HepG2 (cell line): ENCODE results near the gene CRHR1. TPM values are rescaled to one million over a fixed set of nuclear protein-coding genes. Genes with fewer than 3 reads are reported as not detected.
"Not testable (repeated sequence)": the region's sequence is repeated elsewhere in the genome, so short reads cannot be mapped to it uniquely, and the experiment has no call there.

Experiments used
- ATAC-seq: fragments of 200-7000 bp; cut with Tn5 transposase; 3 replicates; pipeline ENCODE4 v1.9.1; 2020; ENCODE audit warnings: mild to moderate bottlenecking, moderate library complexity
- BruUV-seq: library from RNA; stranded (reverse); fragments of 400-500 nt; replicated peaks from 2 replicates; lab custom pipeline; 2021; lab: Mats Ljungman, UMichigan
- CTCF ChIA-PET: fragments of 300-600 bp; formaldehyde crosslinking; extraction: SDS; loops from one replicate; lab custom pipeline; 2021; ENCODE audit warnings: low total read pairs, inconsistent platforms, low intra/inter-chr PET ratio; lab: Yijun Ruan, JAX
- POLR2A ChIA-PET: fragments of 350-600 bp; sonication (Branson Sonifier 250); formaldehyde crosslinking; loops from one replicate; lab custom pipeline; 2020; ENCODE audit warnings: antibody characterized with exemption, inconsistent platforms; lab: Yijun Ruan, JAX
- DNase-seq: peaks from one replicate; pipeline ENCODE4 v3.0.0-alpha.2; 2015; ENCODE audit warnings: low spot score
- FAIRE-seq: peaks from 3 replicates; lab custom pipeline; 2011; peaks lifted over from hg19 to GRCh38; lab: Jason Lieb, UNC
- H2AFZ ChIP-seq: one replicate; pipeline ENCODE4 v1.6.1; 2011; ENCODE audit warnings: low read length, inconsistent platforms
- H3K27ac ChIP-seq: fragments of 300-600 bp; 3 replicates; pipeline ENCODE4 v1.8.0; 2011; ENCODE audit warnings: mixed run types, mild to moderate bottlenecking, mixed read lengths, low read length, inconsistent platforms; ENCODE audit not compliant: insufficient read depth; ENCODE audit errors: extremely low read length
- H3K27me3 ChIP-seq, 2 experiments: fragments of 200-600 bp in 1 of 2; 2 replicates in 1 of 2; 3 replicates in 1 of 2; pipeline versions ENCODE4 v1.6.0 to v1.8.0; 2011; ENCODE audit warnings: low read length in 2 of 2, mild to moderate bottlenecking in 2 of 2, moderate library complexity in 2 of 2, inconsistent platforms in 1 of 2; ENCODE audit not compliant: insufficient read depth in 2 of 2, control insufficient read depth in 1 of 2
- H3K36me3 ChIP-seq, 2 experiments: fragments of 200-600 bp in 1 of 2; replicated peaks in 1 of 2; 2 replicates in 1 of 2; 3 replicates in 1 of 2; pipeline versions ENCODE4 v1.5.1 to v1.8.0; 2011; ENCODE audit warnings: low read length in 2 of 2, inconsistent platforms in 1 of 2; ENCODE audit not compliant: insufficient read depth in 2 of 2, control insufficient read depth in 1 of 2
- H3K4me1 ChIP-seq: 2 replicates; pipeline ENCODE4 v1.5.1; 2012; ENCODE audit warnings: low read length, inconsistent platforms; ENCODE audit not compliant: insufficient read depth
- H3K4me2 ChIP-seq: 2 replicates; pipeline ENCODE4 v1.6.0; 2011; ENCODE audit warnings: low read depth, low read length, inconsistent platforms
- H3K4me3 ChIP-seq, 3 experiments: fragments of 200-600 bp in 1 of 3; sonication (generic), shearing (Covaris generic) in 1 of 3; replicated peaks in 1 of 3; 2 replicates each; pipeline ENCODE4 v1.5.1; 2011 to 2016; ENCODE audit warnings: low read length in 3 of 3, inconsistent platforms in 2 of 3, low read depth in 2 of 3, mild to moderate bottlenecking in 2 of 3, control low read depth in 1 of 3, mixed read lengths in 1 of 3; ENCODE audit not compliant: insufficient read depth in 1 of 3
- H3K79me2 ChIP-seq: one replicate; pipeline ENCODE4 v1.6.1; 2011; ENCODE audit warnings: low read length, inconsistent platforms; ENCODE audit not compliant: insufficient read depth
- H3K9ac ChIP-seq: 2 replicates; pipeline ENCODE4 v1.6.0; 2011; ENCODE audit warnings: mild to moderate bottlenecking, low read depth, low read length, inconsistent platforms; ENCODE audit not compliant: insufficient read depth
- H3K9me3 ChIP-seq: 2 replicates; pipeline ENCODE4 v1.5.1; 2012; ENCODE audit warnings: mild to moderate bottlenecking, low read length
- H4K20me1 ChIP-seq: 2 replicates; pipeline ENCODE4 v1.6.0; 2011; ENCODE audit warnings: inconsistent platforms, mild to moderate bottlenecking, low read length, moderate library complexity; ENCODE audit not compliant: insufficient read depth
- CSRNP1 ChIP-seq: sonication (generic); formaldehyde crosslinking; IDR thresholded peaks from 2 replicates; pipeline ENCODE4 v1.8.1; 2023; ENCODE audit warnings: mild to moderate bottlenecking, missing genetic modification reagents
- JUNB ChIP-seq: sonication (generic); formaldehyde crosslinking; IDR thresholded peaks from 2 replicates; pipeline ENCODE4 v1.8.0; 2022; ENCODE audit warnings: missing genetic modification reagents, mild to moderate bottlenecking, borderline replicate concordance
- MAFF ChIP-seq: IDR thresholded peaks from 2 replicates; pipeline ENCODE4 v1.6.1; 2011; ENCODE audit warnings: low read depth, low read length, improper control_type of control experiment
- MAFK ChIP-seq, 2 experiments: IDR thresholded peaks in 1 of 2; conservative IDR thresholded peaks in 1 of 2; 2 replicates each; pipeline ENCODE4 v1.6.1; 2011; ENCODE audit warnings: improper control_type of control experiment in 2 of 2, low read length in 2 of 2
- PHF8 ChIP-seq: sonication (generic); formaldehyde crosslinking; IDR thresholded peaks from 2 replicates; pipeline ENCODE4 v1.5.0; 2020; ENCODE audit warnings: missing genetic modification reagents
- POLR2G ChIP-seq: fragments of 200-400 bp; formaldehyde crosslinking; IDR thresholded peaks from 2 replicates; pipeline ENCODE4 v1.6.1; 2018; ENCODE audit warnings: mild to moderate bottlenecking, low read depth, low read length, moderate library complexity
- RELA ChIP-seq: sonication (generic); formaldehyde crosslinking; IDR thresholded peaks from 2 replicates; pipeline ENCODE4 v1.4.0; 2020; ENCODE audit warnings: missing genetic modification reagents
- THRA ChIP-seq: sonication (generic); formaldehyde crosslinking; IDR thresholded peaks from 2 replicates; pipeline ENCODE4 v1.4.0; 2020; ENCODE audit warnings: missing genetic modification reagents, borderline replicate concordance
- ZNF292 ChIP-seq: sonication (generic); formaldehyde crosslinking; IDR thresholded peaks from 2 replicates; pipeline ENCODE4 v1.8.1; 2022; ENCODE audit warnings: mild to moderate bottlenecking, low read depth, missing genetic modification reagents, borderline replicate concordance
- ZNF460 ChIP-seq: sonication (generic); formaldehyde crosslinking; IDR thresholded peaks from 2 replicates; pipeline ENCODE4 v1.5.1; 2020; ENCODE audit warnings: missing genetic modification reagents, mild to moderate bottlenecking, borderline replicate concordance
- ZNF557 ChIP-seq: sonication (generic); formaldehyde crosslinking; IDR thresholded peaks from 2 replicates; pipeline ENCODE4 v1.4.0; 2020; ENCODE audit warnings: missing genetic modification reagents
- ZNF720 ChIP-seq: sonication (generic); formaldehyde crosslinking; IDR thresholded peaks from 2 replicates; pipeline ENCODE4 v1.4.0; 2020; ENCODE audit warnings: missing genetic modification reagents
- ZNF761 ChIP-seq: sonication (generic); formaldehyde crosslinking; conservative IDR thresholded peaks from 2 replicates; pipeline ENCODE4 v1.4.0; 2020; ENCODE audit warnings: mild to moderate bottlenecking, missing genetic modification reagents
- ZNF841 ChIP-seq: sonication (generic); formaldehyde crosslinking; IDR thresholded peaks from 2 replicates; pipeline ENCODE4 v1.8.1; 2023; ENCODE audit warnings: missing genetic modification reagents, borderline replicate concordance
- WGBS: methylation state at CpG from one replicate; pipeline ENCODE4 v1.1.6; 2017; ENCODE audit warnings: low lambda C conversion rate; 5-methylcytosine and 5-hydroxymethylcytosine counted together
- in situ Hi-C: cut with HindIII; loops from 2 replicates; pipeline ENCODE4 v1.10.0; 2017; ENCODE audit warnings: low pct_unique_long_range_greater_than_20kb; ENCODE audit not compliant: extremely low pct_ligation_motif_present
- intact Hi-C: fragments of 100-400 bp; cut with micrococcal nuclease; formaldehyde crosslinking; loops from one replicate; pipeline ENCODE4 v1.10.0; 2022; ENCODE audit not compliant: unreplicated experiment
- polyA plus RNA-seq, 8 experiments: library from polyadenylated mRNA; depleted of rRNA in 3 of 8; stranded (reverse) in 7 of 8; unstranded in 1 of 8; fragments of >200 nt; fragmentation: Illumina TruSeq in 4 of 8; extraction: Trizol in 4 of 8; gene quantifications; 2 replicates each; pipeline versions ENCODE4 v1.2.1 to v1.2.3, GENCODE V29; 2011 to 2016; ENCODE audit warnings: low read depth in 4 of 8, missing spikeins in 1 of 8, mixed read lengths in 1 of 8; ENCODE audit not compliant: insufficient read depth in 1 of 8
- total RNA-seq, 5 experiments: library from RNA; depleted of rRNA; stranded (reverse); fragments of >200 nt; fragmentation: Illumina TruSeq; extraction: Trizol; gene quantifications; 2 replicates each; pipeline ENCODE4 v1.2.3, GENCODE V29; 2016; ENCODE audit warnings: low read depth in 1 of 5

CRHR1 gene
- total and polyA plus RNA-seq, 2 of the 13 experiments (the other 11 are each of a cell fraction or from before 2014, with no cell fraction given): not detected

GRCh38 chr17:45861165-45861564, 77.0 kb downstream of the CRHR1 start (continued):
- TF ChIP-seq ZNF557 (CRISPR knock-in tag) (no peak), ZNF761 (no peak), ZNF460 (CRISPR knock-in tag) (no peak)

GRCh38 chr17:45862127-45862526, 78.0 kb downstream of the CRHR1 start:
- BruUV-seq, H3K9me3 ChIP-seq, in situ Hi-C loops, CTCF ChIA-PET, H3K79me2 ChIP-seq, intact Hi-C loops, H3K27ac ChIP-seq, POLR2A ChIA-PET, H2AFZ ChIP-seq, DNase-seq, H3K4me1 ChIP-seq, H3K9ac ChIP-seq, H3K36me3 ChIP-seq, H3K4me3 ChIP-seq, ATAC-seq, H3K4me2 ChIP-seq, H4K20me1 ChIP-seq, FAIRE-seq: not testable (repeated sequence)
- TF ChIP-seq MAFK (conservative IDR thresholded peaks at IDR 0.05 in 1 of 2, IDR thresholded peaks at IDR 0.05 in 1 of 2; ENCODE audit: low read length in 2 of 2): peak; percentile 85 to 91
- TF ChIP-seq MAFF: peak; percentile 86
- WGBS: 37% methylated on average over 8 of the region's 9 CpGs
- peaks cover 7 to 46% of the 10 kb centered on the region in 2 experiments; a peak in 4 of 5 replicates for H3K27me3 ChIP-seq

GRCh38 chr17:45863857-45864654, 79.9 kb downstream of the CRHR1 start:
- Histone ChIP-seq H3K4me1 (no peaks in the 10 kb centered on the region), H3K36me3 (no peaks in the 10 kb centered on the region), H4K20me1 (no peaks in the 10 kb centered on the region), H3K9ac (no peak overlapping the region), H3K4me2 (no peak overlapping the region), H3K9me3 (no peaks in the 10 kb centered on the region), H2AFZ (no peak overlapping the region), H3K79me2 (no peaks in the 10 kb centered on the region), H3K27ac (no peak overlapping the region), H3K4me3 (no peak overlapping the region), H3K27me3 (peaks cover 9 to 61% of the 10 kb centered on the region in 2 experiments; a peak in 4 of 5 replicates)
- ChIA-PET CTCF (no interaction called here), POLR2A (no interaction called here)
- ATAC-seq: peak; percentile 65
- no peak for FAIRE-seq
- 2% methylated on average over 6 of the region's 6 CpGs for WGBS
- intact Hi-C loops (no loop called here), in situ Hi-C loops (no loop called here)
- no TSS peak for BruUV-seq
- DNase-seq: no peak
- TF ChIP-seq JUNB (CRISPR knock-in tag) (no peak), ZNF292 (CRISPR knock-in tag) (no peak), CSRNP1 (CRISPR knock-in tag) (no peak), RELA (CRISPR knock-in tag) (no peak), POLR2G (no peak), ZNF720 (CRISPR knock-in tag) (no peak), THRA (CRISPR knock-in tag) (no peak), ZNF841 (CRISPR knock-in tag) (no peak), PHF8 (CRISPR knock-in tag) (no peak)
